Muscle of leg (tissue), 11 donors: ENCODE measurements around the gene TLN1. TPM values are rescaled to one million over a fixed set of nuclear protein-coding genes. Genes with fewer than 3 reads are reported as not detected.

Experiments
- DNase-seq: peaks from one replicate; pipeline ENCODE4 v3.0.0; 2013
- H3K27ac ChIP-seq: one replicate; pipeline ENCODE4 v1.5.1; 2013; ENCODE audit warnings: mild to moderate bottlenecking, low read length, control low read depth
- H3K27me3 ChIP-seq: one replicate; pipeline ENCODE4 v1.6.1; 2013; ENCODE audit warnings: low read length; ENCODE audit not compliant: control insufficient read depth, insufficient read depth
- H3K36me3 ChIP-seq: one replicate; pipeline ENCODE4 v1.6.1; 2013; ENCODE audit warnings: low read length; ENCODE audit not compliant: control insufficient read depth, insufficient read depth
- H3K4me1 ChIP-seq: one replicate; pipeline ENCODE4 v1.6.1; 2013; ENCODE audit warnings: low read length; ENCODE audit not compliant: control insufficient read depth, insufficient read depth
- H3K4me3 ChIP-seq: one replicate; pipeline ENCODE4 v1.5.1; 2013; ENCODE audit warnings: low read length, control low read depth
- H3K9me3 ChIP-seq: replicated peaks from 2 replicates; pipeline ENCODE4 v1.6.1; 2013; ENCODE audit warnings: low read depth, low read length; ENCODE audit not compliant: control insufficient read depth
- WGBS: methylation state at CpG from one replicate; pipeline ENCODE4 v1.1.5; 2013; ENCODE audit warnings: missing lambda C conversion rate; ENCODE audit not compliant: insufficient coverage; 5-methylcytosine and 5-hydroxymethylcytosine counted together
- polyA plus RNA-seq, 8 donors: library from polyadenylated mRNA; unstranded; fragments of 120-200 nt; gene quantifications; one replicate each; pipeline versions ENCODE4 v1.2.1 to v1.2.3, GENCODE V29; 2013; ENCODE audit warnings: inconsistent platforms in 1 of 8, low replicate concordance in 1 of 8; ENCODE audit not compliant: insufficient read length in 8 of 8, insufficient read depth in 1 of 8
- total RNA-seq: library from RNA; stranded (reverse); fragments of 120-200 nt; gene quantifications from one replicate; pipeline ENCODE4 v1.2.4, GENCODE V29; 2013

Gene TLN1
- total and polyA plus RNA-seq, 9 donors, result 78.0 to 133 (median 115) TPM

DNA sequence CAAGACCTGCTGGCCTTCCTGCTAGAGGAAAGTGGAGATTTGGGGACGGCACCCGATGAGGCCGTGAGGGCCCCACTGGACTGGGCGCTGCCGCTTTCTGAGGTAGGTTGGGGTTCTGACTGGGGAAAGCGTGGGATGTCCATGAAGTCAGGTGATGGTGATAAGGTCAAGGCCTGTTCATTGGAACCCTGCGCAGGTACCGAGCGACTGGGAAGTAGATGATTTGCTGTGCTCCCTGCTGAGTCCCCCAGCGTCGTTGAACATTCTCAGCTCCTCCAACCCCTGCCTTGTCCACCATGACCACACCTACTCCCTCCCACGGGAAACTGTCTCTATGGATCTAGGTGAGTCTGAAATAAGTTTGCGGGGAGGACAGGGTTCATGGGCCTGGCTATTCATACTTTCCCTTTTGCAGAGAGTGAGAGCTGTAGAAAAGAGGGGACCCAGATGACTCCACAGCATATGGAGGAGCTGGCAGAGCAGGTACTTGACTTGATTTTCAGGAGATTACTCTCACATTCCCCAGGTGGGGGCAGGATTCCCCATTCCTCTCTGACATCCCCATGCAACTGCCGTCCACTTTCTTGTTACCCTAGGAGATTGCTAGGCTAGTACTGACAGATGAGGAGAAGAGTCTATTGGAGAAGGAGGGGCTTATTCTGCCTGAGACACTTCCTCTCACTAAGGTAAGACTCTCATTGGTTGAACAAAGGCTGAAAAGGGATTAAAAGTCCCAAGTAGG, 976 bp upstream of the TLN1 start:
- H3K4me1 ChIP-seq, result peaks cover 39% of the 10 kb centered on the region
- peak overlapping the region; percentile 84 for H3K4me3 ChIP-seq
- peak overlapping the region; percentile 98 for H3K27ac ChIP-seq
- WGBS, result 0% methylated on average over 5 of the region's 14 CpGs
- H3K36me3 ChIP-seq, result peaks cover 47% of the 10 kb centered on the region
- peak; percentile 54 for DNase-seq
- H3K27me3 ChIP-seq, result no peaks in the 10 kb centered on the region
- H3K9me3 ChIP-seq, result no peaks in the 10 kb centered on the region

DNA sequence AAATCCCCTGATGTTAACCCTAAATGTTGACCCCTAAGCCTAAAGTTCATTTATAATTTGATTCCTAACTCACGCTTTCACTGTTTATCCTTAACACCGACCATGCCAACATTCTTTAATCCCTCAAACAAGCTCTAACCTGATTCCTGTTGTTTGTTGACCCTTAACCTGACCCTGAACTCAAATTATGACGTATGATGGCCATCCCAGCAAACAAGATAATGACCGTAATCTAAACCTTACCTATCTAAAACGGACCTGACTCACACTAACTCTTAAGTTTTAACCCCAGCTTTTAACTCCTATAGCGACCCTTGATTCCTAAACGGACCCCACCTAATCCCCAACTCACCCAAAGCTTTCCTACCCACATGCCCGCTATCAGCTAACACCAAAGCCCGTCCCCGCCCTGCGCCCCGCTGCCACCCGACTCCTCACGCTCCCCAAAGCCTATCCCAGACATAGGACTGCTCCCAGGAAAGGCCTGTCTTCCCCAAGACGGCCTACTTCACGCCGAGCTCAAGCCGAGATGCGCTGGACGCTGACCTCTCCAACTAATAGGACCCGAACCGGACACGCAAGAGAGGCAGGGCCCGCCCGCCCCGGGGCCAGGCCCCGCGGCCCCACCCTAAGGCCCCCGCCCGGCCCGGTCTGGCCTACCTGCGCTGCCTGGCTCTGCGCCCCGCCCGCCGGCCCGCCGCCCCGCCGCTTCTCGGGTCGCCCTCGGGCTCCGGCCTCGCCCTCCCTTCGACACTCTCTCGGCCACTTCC, 395 bp downstream of the TLN1 start:
- peaks cover 52% of the 10 kb centered on the region for H3K4me1 ChIP-seq
- peak overlapping the region; percentile 98 for H3K27ac ChIP-seq
- H3K27me3 ChIP-seq, result no peaks in the 10 kb centered on the region
- H3K36me3 ChIP-seq, result peaks cover 38% of the 10 kb centered on the region
- DNase-seq, result no peak
- H3K9me3 ChIP-seq, result no peaks in the 10 kb centered on the region
- under 1% methylated on average over 45 of the region's 47 CpGs for WGBS
- H3K4me3 ChIP-seq, result peak overlapping the region; percentile 84

DNA sequence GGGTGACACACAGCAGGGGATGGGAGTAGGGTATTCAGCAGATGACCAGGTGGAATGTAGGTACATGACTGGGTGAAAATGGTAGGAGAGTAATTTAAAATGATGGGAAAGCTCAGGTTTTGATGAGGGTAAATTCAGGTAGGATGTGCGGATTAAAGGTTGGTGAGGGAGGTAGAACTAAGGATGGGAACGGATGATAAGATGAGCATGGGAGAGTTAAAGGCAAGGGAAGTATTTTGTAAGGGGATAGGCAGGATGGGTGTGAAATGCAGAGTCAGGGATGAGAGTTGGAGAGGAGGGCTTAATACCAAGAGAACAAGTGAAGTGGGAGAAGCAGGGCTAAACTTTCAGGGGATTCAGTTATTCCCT, 1.5 kb downstream of the TLN1 start:
- Histone ChIP-seq H3K36me3 (peaks cover 37% of the 10 kb centered on the region), H3K9me3 (no peaks in the 10 kb centered on the region), H3K27me3 (no peaks in the 10 kb centered on the region), H3K27ac (peak overlapping the region; percentile 96), H3K4me1 (peaks cover 55% of the 10 kb centered on the region), H3K4me3 (peak overlapping the region; percentile 84)
- DNase-seq, result no peak
- 88% methylated on average over 2 of the region's 2 CpGs for WGBS

DNA sequence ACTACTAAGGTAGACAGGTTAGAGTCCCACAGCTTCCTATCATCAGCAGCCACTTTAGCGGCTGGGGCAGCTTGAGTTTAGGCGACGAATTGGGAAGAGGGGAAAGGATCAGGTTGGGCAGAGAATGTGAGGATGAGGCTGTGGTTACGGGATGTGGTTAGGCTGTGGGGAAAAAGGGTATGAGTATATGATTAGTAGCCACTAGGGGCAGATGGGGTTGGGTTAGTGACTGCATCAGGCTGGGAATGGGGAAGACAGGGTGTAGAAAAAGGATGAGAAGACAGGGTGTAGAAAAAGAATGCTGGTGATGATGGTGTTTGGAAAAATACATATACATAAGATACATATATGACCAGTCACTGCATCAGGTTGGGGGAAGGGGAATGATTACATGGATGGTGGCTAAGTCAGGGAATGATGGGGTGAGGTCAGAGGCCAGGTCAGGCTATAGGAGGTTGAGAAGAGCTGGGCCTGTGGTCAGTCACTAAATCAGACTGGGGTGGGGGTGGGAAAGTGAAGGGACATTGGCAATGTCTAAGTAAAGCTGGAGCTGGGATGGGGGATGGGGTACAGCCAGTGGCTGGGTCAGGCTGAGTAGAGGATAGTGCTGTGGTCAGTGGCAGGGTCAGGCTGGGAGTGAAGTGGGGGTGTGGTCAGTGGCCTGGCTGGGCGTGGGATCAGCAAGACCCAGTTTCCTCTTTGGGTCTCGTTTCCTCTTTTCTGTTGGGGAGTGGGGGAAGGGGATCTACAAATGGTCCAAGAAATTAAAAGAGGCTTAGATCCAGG, 2.1 kb downstream of the TLN1 start:
- DNase-seq, result peak; percentile 49
- H3K4me1 ChIP-seq, result peaks cover 55% of the 10 kb centered on the region
- peaks cover 37% of the 10 kb centered on the region for H3K36me3 ChIP-seq
- no peaks in the 10 kb centered on the region for H3K27me3 ChIP-seq
- no peaks in the 10 kb centered on the region for H3K9me3 ChIP-seq
- peak overlapping the region; percentile 2 for H3K4me3 ChIP-seq
- H3K27ac ChIP-seq, result peak overlapping the region; percentile 96
- 38% methylated on average over 6 of the region's 6 CpGs for WGBS

DNA sequence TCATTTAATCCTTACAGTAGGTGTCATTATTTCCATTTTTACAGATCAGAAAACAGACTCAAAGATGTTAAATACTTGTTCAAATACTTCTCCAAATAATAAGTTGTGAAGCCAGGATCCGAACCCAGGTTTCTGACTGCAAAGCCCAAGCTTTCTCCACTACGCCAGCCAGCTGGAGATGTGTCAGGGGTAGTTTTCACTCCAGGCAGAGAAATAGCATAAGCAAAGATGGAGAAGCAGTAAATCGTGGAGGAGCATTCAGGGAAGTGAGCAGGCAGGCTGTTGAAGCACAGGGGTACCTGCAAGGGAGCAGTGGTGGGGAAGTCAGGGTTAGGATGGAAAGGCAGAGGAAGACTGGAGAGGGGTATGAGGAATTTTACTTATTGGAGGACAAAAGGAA, 2.9 kb downstream of the TLN1 start:
- Histone ChIP-seq H3K4me3 (peak overlapping the region; percentile 2), H3K36me3 (peaks cover 39% of the 10 kb centered on the region), H3K27me3 (no peaks in the 10 kb centered on the region), H3K9me3 (no peaks in the 10 kb centered on the region), H3K4me1 (peaks cover 55% of the 10 kb centered on the region), H3K27ac (peak overlapping the region; percentile 96)
- WGBS, result 67% methylated on average over 2 of the region's 3 CpGs
- no peak for DNase-seq

DNA sequence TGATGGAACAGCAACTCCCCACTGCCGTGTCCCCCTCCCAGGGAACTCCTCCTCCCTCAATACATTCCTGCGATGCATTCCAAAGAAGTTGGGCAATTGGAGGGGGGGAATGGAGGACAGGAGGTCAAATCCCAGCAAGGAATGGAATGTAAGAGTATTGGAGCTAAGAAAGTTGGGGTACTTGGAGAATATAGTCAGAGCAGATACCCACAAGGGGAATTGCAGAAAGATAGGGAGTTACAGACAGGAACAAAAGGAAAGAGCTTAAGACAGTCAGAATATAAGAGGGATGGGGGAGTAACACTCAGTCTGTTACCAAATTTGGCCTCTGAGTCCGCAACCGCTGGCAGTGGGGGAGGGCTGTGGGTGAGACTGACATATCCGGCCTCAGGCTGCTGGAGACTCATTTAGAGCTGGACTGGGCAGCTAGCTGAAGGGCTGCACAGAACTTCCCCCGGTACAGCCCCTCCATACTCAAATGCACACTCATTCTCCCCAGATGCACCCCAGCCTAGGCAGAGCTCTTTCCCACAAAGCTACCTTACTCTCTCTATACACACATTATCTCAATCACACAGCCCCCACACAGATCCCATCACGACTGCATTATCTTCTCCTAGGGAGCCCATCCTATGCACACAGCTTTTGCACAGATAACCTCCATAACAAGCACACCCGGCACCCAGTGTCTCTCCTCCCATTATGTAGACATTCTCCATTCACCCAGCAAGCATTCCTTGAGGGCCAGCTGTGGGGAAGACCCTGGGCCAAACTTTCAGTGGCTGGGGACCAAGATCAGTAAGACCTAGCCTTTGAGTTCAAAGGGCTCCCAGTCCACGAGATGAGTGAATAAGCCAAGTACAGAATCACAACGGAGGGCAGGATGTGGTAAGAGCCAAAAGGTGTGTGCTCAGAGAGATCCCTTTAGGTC, 3.7 kb downstream of the TLN1 start:
- H3K27ac ChIP-seq, result peak overlapping the region; percentile 86
- H3K36me3 ChIP-seq, result peaks cover 47% of the 10 kb centered on the region
- peak overlapping the region; percentile 14 for H3K4me3 ChIP-seq
- no peaks in the 10 kb centered on the region for H3K9me3 ChIP-seq
- H3K4me1 ChIP-seq, result peaks cover 55% of the 10 kb centered on the region
- no peaks in the 10 kb centered on the region for H3K27me3 ChIP-seq
- peak; percentile 68 for DNase-seq
- WGBS, result 7% methylated on average over 6 of the region's 10 CpGs

DNA sequence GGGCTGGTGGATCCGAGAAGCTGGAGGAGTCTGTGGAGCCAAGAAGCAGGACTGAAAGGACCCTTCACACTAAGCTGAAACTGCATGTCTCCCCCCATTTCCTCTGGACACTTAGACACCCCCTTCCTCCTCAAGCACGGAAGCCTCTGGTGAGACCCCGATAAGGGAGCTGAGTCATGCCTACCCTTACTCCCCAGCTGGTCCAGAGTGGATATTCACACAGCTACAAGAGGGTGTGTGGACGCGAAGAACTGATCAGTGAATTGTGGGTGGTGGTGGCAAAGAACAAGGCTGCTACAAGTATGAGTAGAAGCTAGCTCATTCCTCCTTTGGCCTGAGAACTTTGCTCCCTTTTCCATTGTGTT, 4.3 kb downstream of the TLN1 start:
- H3K9me3 ChIP-seq, result no peaks in the 10 kb centered on the region
- no CpG with 5 or more reads among the region's 5 CpGs for WGBS
- H3K36me3 ChIP-seq, result peaks cover 53% of the 10 kb centered on the region
- no peaks in the 10 kb centered on the region for H3K27me3 ChIP-seq
- DNase-seq, result no peak
- H3K27ac ChIP-seq, result peak overlapping the region; percentile 86
- H3K4me3 ChIP-seq, result peak overlapping the region; percentile 1
- peaks cover 49% of the 10 kb centered on the region for H3K4me1 ChIP-seq

DNA sequence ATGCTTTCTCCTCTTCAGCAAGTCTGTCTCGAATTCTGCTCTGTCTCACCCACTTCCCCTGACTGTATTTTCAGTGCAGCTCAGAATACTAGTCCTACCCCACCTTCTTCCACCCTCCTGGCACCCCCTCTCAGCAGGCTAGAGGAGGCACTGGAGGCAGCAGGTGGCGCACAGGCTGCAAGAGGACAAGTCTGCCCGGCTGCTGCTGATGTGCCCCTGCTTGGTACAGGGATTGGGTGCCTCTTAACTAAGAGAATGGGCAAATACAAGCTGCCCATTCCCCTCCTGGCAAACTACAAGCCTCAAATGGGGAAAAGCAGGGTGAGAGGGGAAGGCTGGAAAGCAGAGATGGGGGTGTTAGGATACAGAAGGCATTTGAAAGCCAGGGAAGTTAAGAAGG, 5.1 kb downstream of the TLN1 start:
- Histone ChIP-seq H3K36me3 (peaks cover 60% of the 10 kb centered on the region), H3K27me3 (no peaks in the 10 kb centered on the region), H3K9me3 (no peaks in the 10 kb centered on the region), H3K4me1 (peaks cover 49% of the 10 kb centered on the region), H3K4me3 (no peak overlapping the region), H3K27ac (peak overlapping the region; percentile 86)
- DNase-seq, result peak; percentile 23
- 36% methylated on average over 1 of the region's 3 CpGs for WGBS

DNA sequence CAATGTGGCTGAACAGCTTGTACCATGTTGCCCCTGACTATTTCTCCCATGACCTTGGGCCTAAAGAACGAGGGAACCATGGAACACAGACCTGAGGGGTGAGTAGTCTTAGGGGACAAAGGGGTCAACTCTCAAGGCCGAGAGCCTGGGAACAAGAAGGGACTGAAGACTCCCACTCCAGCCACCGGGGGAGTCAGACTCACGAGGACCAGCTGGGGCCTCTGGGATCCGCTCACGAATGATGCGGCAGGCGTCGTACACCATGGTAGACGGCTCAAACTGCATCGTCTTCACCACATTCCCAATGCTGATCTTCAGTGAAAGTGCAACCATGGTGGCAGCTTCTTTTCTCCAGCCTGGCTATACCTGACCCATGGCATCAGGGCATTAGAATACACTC, 6.6 kb downstream of the TLN1 start:
- H3K27ac ChIP-seq, result no peak overlapping the region
- no peaks in the 10 kb centered on the region for H3K9me3 ChIP-seq
- 93% methylated on average over 6 of the region's 11 CpGs for WGBS
- peaks cover 71% of the 10 kb centered on the region for H3K36me3 ChIP-seq
- no peak for DNase-seq
- no peaks in the 10 kb centered on the region for H3K27me3 ChIP-seq
- H3K4me3 ChIP-seq, result no peak overlapping the region
- peaks cover 38% of the 10 kb centered on the region for H3K4me1 ChIP-seq
